ENCODE results near the gene CFAP46. TPM values are rescaled to one million over a fixed set of nuclear protein-coding genes. Genes with fewer than 3 reads are reported as not detected.

The CFAP46 gene
- total and polyA plus RNA-seq, 2 experiments from 2014 or later: 3.1 to 5.4 TPM

GRCh38 chr10:132774181-132774901, 168.0 kb downstream of the CFAP46 start:
- Mint-ChIP-seq H3K36me3 (ENCODE audit: low read depth) (peaks cover 4% of the 10 kb centered on the region), H3K4me1 (peaks cover 5% of the 10 kb centered on the region; the same call in 2 of the 3 replicates), H3K27ac (no peak overlapping the region), H3K4me3 (no peak overlapping the region), H3K27me3 (ENCODE audit: insufficient read depth, low read depth, poor library complexity) (peaks cover 9% of the 10 kb centered on the region), H3K9me3 (no peaks in the 10 kb centered on the region; the same call in 1 of the 3 replicates)
- H3K4me2 ChIP-seq: no peak overlapping the region
- H3K27me3 ChIP-seq (ENCODE audit: insufficient read depth): no peaks in the 10 kb centered on the region
- no peaks in the 10 kb centered on the region for H3K4me1 ChIP-seq (ENCODE audit: insufficient read depth)
- no peak overlapping the region for H3K27ac ChIP-seq (ENCODE audit: low read depth)
- no peak overlapping the region for H2AFZ ChIP-seq
- peak; percentile 79 for ATAC-seq
- no peaks in the 10 kb centered on the region for H3K9me2 ChIP-seq (ENCODE audit: insufficient read depth)
- peak; percentile 44 for DNase-seq (ENCODE audit: low spot score)
- H3K4me3 ChIP-seq: no peak overlapping the region
- no peaks in the 10 kb centered on the region for H4K20me1 ChIP-seq (replicated peaks; ENCODE audit: insufficient read depth)
- no peaks in the 10 kb centered on the region for H3F3A ChIP-seq (replicated peaks; ENCODE audit: low read depth)
- no peaks in the 10 kb centered on the region for H3K36me3 ChIP-seq (ENCODE audit: insufficient read depth)
- no peaks in the 10 kb centered on the region for H3K79me2 ChIP-seq (replicated peaks; ENCODE audit: insufficient read depth)
- TF ChIP-seq JUNB (IDR thresholded peaks at IDR 0.05; ENCODE audit: unreplicated experiment) (no peak), ZNF331 (CRISPR knock-in tag; IDR thresholded peaks at IDR 0.05; ENCODE audit: low read depth) (no peak), POLR2AphosphoS5 (IDR thresholded peaks at IDR 0.05; ENCODE audit: low read depth) (no peak), EZH2phosphoT487 (IDR thresholded peaks at IDR 0.05; ENCODE audit: unreplicated experiment) (no peak), STAT1 (IDR thresholded peaks at IDR 0.05; ENCODE audit: unreplicated experiment) (no peak), EZH2 (IDR thresholded peaks at IDR 0.05; ENCODE audit: low read depth, unreplicated experiment) (no peak), NANOG (IDR thresholded peaks at IDR 0.05; ENCODE audit: borderline replicate concordance) (no peak), ZNF114 (CRISPR knock-in tag; IDR thresholded peaks at IDR 0.05) (no peak), CREB1 (CRISPR knock-in tag; IDR thresholded peaks at IDR 0.05; ENCODE audit: low read depth) (no peak)
- TF ChIP-seq, protein P1, sequence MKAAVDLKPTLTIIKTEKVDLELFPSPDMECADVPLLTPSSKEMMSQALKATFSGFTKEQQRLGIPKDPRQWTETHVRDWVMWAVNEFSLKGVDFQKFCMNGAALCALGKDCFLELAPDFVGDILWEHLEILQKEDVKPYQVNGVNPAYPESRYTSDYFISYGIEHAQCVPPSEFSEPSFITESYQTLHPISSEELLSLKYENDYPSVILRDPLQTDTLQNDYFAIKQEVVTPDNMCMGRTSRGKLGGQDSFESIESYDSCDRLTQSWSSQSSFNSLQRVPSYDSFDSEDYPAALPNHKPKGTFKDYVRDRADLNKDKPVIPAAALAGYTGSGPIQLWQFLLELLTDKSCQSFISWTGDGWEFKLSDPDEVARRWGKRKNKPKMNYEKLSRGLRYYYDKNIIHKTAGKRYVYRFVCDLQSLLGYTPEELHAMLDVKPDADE (IDR thresholded peaks at IDR 0.05): no peak
- TF ChIP-seq, protein P2, sequence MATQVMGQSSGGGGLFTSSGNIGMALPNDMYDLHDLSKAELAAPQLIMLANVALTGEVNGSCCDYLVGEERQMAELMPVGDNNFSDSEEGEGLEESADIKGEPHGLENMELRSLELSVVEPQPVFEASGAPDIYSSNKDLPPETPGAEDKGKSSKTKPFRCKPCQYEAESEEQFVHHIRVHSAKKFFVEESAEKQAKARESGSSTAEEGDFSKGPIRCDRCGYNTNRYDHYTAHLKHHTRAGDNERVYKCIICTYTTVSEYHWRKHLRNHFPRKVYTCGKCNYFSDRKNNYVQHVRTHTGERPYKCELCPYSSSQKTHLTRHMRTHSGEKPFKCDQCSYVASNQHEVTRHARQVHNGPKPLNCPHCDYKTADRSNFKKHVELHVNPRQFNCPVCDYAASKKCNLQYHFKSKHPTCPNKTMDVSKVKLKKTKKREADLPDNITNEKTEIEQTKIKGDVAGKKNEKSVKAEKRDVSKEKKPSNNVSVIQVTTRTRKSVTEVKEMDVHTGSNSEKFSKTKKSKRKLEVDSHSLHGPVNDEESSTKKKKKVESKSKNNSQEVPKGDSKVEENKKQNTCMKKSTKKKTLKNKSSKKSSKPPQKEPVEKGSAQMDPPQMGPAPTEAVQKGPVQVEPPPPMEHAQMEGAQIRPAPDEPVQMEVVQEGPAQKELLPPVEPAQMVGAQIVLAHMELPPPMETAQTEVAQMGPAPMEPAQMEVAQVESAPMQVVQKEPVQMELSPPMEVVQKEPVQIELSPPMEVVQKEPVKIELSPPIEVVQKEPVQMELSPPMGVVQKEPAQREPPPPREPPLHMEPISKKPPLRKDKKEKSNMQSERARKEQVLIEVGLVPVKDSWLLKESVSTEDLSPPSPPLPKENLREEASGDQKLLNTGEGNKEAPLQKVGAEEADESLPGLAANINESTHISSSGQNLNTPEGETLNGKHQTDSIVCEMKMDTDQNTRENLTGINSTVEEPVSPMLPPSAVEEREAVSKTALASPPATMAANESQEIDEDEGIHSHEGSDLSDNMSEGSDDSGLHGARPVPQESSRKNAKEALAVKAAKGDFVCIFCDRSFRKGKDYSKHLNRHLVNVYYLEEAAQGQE (IDR thresholded peaks at IDR 0.05; ENCODE audit: unreplicated experiment): no peak
- TF ChIP-seq, protein P3, sequence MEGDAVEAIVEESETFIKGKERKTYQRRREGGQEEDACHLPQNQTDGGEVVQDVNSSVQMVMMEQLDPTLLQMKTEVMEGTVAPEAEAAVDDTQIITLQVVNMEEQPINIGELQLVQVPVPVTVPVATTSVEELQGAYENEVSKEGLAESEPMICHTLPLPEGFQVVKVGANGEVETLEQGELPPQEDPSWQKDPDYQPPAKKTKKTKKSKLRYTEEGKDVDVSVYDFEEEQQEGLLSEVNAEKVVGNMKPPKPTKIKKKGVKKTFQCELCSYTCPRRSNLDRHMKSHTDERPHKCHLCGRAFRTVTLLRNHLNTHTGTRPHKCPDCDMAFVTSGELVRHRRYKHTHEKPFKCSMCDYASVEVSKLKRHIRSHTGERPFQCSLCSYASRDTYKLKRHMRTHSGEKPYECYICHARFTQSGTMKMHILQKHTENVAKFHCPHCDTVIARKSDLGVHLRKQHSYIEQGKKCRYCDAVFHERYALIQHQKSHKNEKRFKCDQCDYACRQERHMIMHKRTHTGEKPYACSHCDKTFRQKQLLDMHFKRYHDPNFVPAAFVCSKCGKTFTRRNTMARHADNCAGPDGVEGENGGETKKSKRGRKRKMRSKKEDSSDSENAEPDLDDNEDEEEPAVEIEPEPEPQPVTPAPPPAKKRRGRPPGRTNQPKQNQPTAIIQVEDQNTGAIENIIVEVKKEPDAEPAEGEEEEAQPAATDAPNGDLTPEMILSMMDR (conservative IDR thresholded peaks at IDR 0.05; ENCODE audit: low read depth in 2 of 2): no peak
- TF ChIP-seq, protein P4, sequence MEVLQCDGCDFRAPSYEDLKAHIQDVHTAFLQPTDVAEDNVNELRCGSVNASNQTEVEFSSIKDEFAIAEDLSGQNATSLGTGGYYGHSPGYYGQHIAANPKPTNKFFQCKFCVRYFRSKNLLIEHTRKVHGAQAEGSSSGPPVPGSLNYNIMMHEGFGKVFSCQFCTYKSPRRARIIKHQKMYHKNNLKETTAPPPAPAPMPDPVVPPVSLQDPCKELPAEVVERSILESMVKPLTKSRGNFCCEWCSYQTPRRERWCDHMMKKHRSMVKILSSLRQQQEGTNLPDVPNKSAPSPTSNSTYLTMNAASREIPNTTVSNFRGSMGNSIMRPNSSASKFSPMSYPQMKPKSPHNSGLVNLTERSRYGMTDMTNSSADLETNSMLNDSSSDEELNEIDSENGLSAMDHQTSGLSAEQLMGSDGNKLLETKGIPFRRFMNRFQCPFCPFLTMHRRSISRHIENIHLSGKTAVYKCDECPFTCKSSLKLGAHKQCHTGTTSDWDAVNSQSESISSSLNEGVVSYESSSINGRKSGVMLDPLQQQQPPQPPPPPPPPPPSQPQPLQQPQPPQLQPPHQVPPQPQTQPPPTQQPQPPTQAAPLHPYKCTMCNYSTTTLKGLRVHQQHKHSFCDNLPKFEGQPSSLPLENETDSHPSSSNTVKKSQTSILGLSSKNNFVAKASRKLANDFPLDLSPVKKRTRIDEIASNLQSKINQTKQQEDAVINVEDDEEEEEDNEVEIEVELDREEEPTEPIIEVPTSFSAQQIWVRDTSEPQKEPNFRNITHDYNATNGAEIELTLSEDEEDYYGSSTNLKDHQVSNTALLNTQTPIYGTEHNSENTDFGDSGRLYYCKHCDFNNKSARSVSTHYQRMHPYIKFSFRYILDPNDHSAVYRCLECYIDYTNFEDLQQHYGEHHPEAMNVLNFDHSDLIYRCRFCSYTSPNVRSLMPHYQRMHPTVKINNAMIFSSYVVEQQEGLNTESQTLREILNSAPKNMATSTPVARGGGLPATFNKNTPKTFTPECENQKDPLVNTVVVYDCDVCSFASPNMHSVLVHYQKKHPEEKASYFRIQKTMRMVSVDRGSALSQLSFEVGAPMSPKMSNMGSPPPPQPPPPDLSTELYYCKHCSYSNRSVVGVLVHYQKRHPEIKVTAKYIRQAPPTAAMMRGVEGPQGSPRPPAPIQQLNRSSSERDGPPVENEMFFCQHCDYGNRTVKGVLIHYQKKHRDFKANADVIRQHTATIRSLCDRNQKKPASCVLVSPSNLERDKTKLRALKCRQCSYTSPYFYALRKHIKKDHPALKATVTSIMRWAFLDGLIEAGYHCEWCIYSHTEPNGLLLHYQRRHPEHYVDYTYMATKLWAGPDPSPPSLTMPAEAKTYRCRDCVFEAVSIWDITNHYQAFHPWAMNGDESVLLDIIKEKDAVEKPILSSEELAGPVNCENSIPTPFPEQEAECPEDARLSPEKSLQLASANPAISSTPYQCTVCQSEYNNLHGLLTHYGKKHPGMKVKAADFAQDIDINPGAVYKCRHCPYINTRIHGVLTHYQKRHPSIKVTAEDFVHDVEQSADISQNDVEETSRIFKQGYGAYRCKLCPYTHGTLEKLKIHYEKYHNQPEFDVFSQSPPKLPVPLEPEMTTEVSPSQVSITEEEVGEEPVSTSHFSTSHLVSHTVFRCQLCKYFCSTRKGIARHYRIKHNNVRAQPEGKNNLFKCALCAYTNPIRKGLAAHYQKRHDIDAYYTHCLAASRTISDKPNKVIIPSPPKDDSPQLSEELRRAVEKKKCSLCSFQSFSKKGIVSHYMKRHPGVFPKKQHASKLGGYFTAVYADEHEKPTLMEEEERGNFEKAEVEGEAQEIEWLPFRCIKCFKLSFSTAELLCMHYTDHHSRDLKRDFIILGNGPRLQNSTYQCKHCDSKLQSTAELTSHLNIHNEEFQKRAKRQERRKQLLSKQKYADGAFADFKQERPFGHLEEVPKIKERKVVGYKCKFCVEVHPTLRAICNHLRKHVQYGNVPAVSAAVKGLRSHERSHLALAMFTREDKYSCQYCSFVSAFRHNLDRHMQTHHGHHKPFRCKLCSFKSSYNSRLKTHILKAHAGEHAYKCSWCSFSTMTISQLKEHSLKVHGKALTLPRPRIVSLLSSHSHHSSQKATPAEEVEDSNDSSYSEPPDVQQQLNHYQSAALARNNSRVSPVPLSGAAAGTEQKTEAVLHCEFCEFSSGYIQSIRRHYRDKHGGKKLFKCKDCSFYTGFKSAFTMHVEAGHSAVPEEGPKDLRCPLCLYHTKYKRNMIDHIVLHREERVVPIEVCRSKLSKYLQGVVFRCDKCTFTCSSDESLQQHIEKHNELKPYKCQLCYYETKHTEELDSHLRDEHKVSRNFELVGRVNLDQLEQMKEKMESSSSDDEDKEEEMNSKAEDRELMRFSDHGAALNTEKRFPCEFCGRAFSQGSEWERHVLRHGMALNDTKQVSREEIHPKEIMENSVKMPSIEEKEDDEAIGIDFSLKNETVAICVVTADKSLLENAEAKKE (CRISPR knock-in tag; IDR thresholded peaks at IDR 0.05): no peak
